ENCODE data around the gene CRELD2.

CRELD2 gene

GRCh38 chr22:49933236-49934159, 15.1 kb downstream of the CRELD2 start:
- DNase-seq, result no peak

GRCh38 chr22:49934160-49934890, 15.9 kb downstream of the CRELD2 start:
- DNase-seq, result no peak

DNA sequence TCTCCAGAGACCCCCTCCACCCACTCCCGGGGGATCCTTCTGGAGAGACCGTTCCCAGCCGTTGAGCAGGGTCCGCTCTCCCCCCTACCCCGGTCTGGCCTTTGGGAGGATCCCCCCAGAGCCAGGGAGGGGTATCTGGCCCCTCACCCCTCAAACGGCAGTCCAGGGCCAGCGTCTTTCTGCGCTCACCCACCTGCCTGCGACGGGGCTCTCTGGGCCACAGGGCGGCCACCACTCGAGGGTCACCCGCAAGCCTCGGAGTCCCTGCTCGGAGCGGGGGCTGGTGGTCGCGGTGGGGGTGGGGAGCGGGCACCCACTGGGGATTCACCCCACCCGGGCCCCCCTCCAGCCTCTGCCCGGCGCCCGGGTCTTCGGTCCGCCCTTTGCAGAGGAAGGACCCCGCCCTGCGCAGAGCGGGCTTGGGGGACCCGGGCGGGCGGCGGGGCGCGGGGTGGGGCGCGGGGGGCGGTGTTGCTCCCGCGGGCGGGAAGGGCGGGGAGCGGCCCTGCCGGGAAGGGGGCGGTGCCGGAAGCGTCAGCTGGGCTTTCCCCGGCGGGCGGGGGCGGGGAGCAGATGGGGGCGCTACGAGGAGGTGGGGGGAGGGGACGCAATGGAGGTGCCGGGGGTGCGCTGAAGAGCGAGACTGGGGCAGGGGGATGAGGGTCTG, 16.6 kb downstream of the CRELD2 start:
- peak; percentile 75 for DNase-seq

GRCh38 chr22:49935561-49935960, 17.1 kb downstream of the CRELD2 start:
- no peak for DNase-seq

- peak; percentile 79 for DNase-seq
Observed at GRCh38 chr22:49936018-49936972, 17.9 kb downstream of the CRELD2 start.

DNA sequence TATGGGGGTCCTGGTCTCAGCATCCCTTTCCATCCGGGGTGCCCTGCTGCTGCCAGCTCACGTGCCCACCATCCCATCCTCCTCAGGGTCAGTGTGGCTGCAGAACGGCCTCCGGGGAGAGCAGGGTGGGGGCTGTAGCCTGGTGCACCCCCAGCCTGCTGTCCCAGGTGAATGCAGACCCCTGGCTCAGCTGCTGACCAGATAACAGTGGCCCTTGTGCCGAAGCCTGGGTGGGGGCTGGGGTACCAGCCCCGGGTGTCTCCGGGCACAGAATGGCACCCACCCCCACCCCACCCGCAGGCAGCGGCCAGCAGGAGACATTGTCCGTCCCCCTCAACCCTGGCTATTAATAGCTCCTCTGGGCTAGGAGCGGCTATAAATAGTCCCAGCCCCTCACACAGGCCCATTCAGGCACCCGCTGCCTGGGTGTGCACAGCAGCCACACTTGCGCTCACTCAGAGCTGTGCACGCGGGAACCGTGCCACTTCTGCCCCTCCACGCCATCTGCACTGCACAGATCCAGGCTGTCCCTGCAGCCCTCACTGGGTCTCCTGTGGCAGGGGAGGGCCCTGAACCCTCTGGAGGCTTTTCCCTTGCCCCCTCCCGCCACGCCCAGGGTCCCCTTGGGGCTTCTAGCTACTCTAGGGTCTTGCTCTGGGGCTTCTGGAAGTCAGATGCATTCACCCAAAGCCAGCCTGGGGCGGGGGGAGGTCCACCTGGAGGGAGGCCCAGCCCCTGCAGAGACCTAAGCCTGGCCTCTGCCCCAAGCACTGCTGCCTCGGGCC, 18.7 kb downstream of the CRELD2 start:
- no peak for DNase-seq

DNA sequence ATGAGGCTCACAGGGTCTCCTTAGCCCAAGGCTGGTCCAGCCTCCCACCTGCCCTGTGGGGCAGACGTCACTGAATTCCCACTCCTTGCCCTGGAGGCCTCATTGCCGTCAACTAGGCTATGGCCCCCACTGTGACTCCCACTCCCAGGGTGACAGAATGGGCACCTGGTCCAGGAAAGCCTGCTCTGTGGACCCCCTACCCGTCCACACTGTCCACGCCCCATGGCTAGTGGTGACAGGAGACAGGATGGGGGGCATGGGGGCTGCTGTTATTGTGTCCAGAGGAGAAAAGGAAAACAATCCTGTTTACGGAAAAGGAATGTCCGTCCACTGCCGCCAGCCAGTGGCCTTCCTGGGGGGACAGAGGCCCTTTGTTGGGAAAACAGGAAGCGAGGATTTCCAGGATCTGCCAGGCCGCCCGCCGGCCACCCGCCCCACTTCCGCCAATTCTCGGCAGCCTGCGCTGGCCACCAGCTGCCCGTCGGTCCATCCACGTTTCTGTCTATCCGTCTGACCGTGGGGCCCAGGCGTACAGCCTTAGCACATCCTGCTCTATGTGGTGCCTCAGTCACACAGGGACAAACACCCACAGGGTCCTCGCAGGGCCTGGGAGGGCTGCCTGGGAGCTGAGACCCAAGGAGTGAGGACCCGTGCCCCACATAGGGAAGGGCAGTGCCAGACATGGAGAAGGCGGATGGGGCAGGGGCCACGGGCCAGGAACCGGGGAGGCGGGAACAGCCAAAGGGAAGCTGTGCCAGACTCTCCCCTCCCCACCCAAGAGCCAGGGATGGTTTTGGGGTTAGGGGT, 19.5 kb downstream of the CRELD2 start:
- DNase-seq, result no peak

- DNase-seq, result no peak
Observed at GRCh38 chr22:49938565-49939136, 20.2 kb downstream of the CRELD2 start.

- no peak for DNase-seq
Observed at GRCh38 chr22:49941507-49942316, 23.3 kb downstream of the CRELD2 start.

GRCh38 chr22:49942565-49943404, 24.4 kb downstream of the CRELD2 start:
- no peak for DNase-seq

GRCh38 chr22:49943405-49943765, 25.0 kb downstream of the CRELD2 start:
- no peak for DNase-seq

- no peak for DNase-seq
Observed at GRCh38 chr22:49943771-49944398, 25.5 kb downstream of the CRELD2 start.

- no peak for DNase-seq
Observed at GRCh38 chr22:49944399-49944891, 26.0 kb downstream of the CRELD2 start.

DNA sequence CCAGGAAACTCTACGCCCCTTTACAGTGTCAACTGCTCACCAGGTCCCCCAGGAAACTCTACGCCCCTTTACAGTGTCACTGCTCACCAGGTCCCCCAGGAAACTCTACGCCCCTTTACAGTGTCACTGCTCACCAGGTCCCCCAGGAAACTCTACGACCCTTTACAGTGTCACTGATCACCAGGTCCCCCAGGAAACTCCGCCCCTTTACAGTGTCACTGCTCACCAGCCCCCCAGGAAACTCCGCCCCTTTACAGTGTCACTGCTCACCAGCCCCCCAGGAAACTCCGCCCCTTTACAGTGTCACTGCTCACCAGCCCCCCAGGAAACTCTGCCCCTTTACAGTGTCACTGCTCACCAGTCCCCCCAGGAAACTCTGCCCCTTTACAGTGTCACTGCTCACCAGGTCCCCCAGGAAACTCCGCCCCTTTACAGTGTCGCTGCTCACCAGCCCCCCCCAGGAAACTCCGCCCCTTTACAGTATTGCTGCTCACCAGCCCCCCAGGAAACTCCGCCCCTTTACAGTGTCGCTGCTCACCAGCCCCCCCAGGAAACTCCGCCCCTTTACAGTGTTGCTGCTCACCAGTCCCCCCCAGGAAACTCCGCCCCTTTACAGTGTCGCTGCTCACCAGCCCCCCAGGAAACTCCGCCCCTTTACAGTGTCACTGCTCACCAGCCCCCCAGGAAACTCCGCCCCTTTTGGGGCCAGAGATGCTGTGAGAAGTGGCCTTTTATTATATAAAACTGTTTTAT, 26.8 kb downstream of the CRELD2 start:
- peak; percentile 38 for DNase-seq

- DNase-seq, result no peak
Observed at GRCh38 chr22:49946612-49947295, 28.3 kb downstream of the CRELD2 start.

GRCh38 chr22:49947296-49947622, 28.8 kb downstream of the CRELD2 start:
- no peak for DNase-seq
